ENCODE measurements around the gene EPO.
"Not testable (repeated sequence)": the region's sequence is repeated elsewhere in the genome, so short reads cannot be mapped to it uniquely, and the experiment has no call there.

The EPO gene

DNA sequence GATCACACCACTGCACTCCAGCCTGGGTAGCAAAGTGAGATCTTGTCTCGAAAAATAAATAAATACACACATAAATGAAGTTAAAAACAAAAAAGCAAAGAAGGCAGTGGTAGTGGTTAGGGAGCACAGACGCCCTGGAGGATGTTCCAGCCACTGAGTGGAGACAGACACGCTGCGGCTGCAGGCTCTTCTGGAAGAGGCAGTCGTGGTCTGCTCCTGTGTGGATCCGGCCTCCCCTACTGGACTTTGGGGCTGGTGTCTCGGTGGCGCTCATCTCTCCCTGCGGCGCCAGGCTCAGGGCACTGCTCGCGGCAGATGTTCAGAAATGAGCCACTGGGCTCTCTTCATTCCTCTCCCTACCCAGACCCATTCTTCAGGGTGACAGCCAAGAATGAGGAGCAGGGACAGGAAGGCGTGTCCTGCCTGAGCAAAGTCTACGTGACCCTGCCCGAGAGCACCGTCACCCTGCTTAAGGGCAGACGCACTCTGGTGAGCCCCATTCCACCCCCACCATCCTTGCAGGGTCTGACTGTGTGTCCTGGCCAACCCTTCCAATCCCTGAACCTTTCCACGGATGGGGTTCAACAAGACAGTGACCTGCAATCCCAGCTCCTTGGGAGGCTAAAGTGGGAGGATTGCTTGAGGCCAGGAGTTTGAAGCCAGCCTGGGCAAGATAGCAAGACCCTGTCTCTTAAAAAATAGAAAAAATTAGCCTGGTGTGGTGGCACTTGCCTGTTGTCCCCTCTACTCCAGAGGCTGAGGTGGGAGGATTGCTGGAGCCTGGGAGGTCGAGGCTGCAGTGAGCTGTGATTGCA is 39.3 kb downstream of the EPO start:
- TF ChIP-seq, protein P1, sequence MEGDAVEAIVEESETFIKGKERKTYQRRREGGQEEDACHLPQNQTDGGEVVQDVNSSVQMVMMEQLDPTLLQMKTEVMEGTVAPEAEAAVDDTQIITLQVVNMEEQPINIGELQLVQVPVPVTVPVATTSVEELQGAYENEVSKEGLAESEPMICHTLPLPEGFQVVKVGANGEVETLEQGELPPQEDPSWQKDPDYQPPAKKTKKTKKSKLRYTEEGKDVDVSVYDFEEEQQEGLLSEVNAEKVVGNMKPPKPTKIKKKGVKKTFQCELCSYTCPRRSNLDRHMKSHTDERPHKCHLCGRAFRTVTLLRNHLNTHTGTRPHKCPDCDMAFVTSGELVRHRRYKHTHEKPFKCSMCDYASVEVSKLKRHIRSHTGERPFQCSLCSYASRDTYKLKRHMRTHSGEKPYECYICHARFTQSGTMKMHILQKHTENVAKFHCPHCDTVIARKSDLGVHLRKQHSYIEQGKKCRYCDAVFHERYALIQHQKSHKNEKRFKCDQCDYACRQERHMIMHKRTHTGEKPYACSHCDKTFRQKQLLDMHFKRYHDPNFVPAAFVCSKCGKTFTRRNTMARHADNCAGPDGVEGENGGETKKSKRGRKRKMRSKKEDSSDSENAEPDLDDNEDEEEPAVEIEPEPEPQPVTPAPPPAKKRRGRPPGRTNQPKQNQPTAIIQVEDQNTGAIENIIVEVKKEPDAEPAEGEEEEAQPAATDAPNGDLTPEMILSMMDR (IDR thresholded peaks at IDR 0.05; ENCODE audit: low read length) = no peak
- TF ChIP-seq EZH2phosphoT487 (IDR thresholded peaks at IDR 0.05; ENCODE audit: low read length) (no peak), EZH2 (optimal IDR thresholded peaks at IDR 0.05; ENCODE audit: low read depth, low read length) (no peak)
- Histone ChIP-seq H3K9me2 (replicated peaks; ENCODE audit: insufficient read depth, low read length) (no peaks in the 10 kb centered on the region), H3K27me3 (replicated peaks; ENCODE audit: insufficient read depth, low read length) (peaks cover 86% of the 10 kb centered on the region), H3K4me2 (ENCODE audit: low read depth, low read length) (no peak overlapping the region), H3K36me3 (replicated peaks; ENCODE audit: insufficient read depth, low read length) (no peaks in the 10 kb centered on the region), H3K4me1 (ENCODE audit: low read length) (no peaks in the 10 kb centered on the region), H2AFZ (ENCODE audit: low read length) (no peak overlapping the region), H3K4me3 (ENCODE audit: low read length) (no peak overlapping the region), H4K20me1 (ENCODE audit: insufficient read depth, low read length) (no peaks in the 10 kb centered on the region), H3F3A (ENCODE audit: insufficient read depth, low read length) (no peaks in the 10 kb centered on the region), H3K27ac (ENCODE audit: low read length) (no peak overlapping the region), H3K9me3 (replicated peaks; ENCODE audit: insufficient read depth, low read length) (no peaks in the 10 kb centered on the region), H3K79me2 (ENCODE audit: low read length) (no peaks in the 10 kb centered on the region), H3K9ac (ENCODE audit: low read length) (no peak overlapping the region)
- no peak for DNase-seq

DNA sequence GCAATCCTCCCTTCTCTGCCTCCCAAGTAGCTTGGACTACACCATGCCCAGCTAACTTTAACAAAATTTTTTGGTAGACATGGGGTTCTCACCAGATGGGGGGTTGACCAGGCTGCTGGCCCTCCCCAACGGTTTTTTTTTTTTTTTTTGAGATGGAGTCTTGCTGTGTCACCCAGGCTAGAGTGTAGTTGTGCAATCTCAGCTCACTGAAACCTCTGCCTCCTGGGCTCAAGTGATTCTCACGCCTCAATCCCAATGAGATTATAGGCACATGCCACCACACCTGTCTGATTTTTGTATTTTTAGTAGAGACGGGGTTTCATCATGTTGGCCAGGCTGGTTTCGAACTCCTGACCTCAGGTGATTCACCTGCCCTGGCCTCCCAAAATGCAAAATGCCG is 42.6 kb downstream of the EPO start:
- not testable (repeated sequence) for H4K20me1 ChIP-seq (ENCODE audit: insufficient read depth, low read length); H3K9ac ChIP-seq (ENCODE audit: low read length); DNase-seq; H3K9me2 ChIP-seq (replicated peaks; ENCODE audit: insufficient read depth, low read length); H3F3A ChIP-seq (ENCODE audit: insufficient read depth, low read length); H3K4me3 ChIP-seq (ENCODE audit: low read length); H3K79me2 ChIP-seq (ENCODE audit: low read length); H3K4me2 ChIP-seq (ENCODE audit: low read depth, low read length); H3K27ac ChIP-seq (ENCODE audit: low read length); H2AFZ ChIP-seq (ENCODE audit: low read length); H3K36me3 ChIP-seq (replicated peaks; ENCODE audit: insufficient read depth, low read length); H3K4me1 ChIP-seq (ENCODE audit: low read length); H3K9me3 ChIP-seq (replicated peaks; ENCODE audit: insufficient read depth, low read length)
- peaks cover 90% of the 10 kb centered on the region for H3K27me3 ChIP-seq (replicated peaks; ENCODE audit: insufficient read depth, low read length)

DNA sequence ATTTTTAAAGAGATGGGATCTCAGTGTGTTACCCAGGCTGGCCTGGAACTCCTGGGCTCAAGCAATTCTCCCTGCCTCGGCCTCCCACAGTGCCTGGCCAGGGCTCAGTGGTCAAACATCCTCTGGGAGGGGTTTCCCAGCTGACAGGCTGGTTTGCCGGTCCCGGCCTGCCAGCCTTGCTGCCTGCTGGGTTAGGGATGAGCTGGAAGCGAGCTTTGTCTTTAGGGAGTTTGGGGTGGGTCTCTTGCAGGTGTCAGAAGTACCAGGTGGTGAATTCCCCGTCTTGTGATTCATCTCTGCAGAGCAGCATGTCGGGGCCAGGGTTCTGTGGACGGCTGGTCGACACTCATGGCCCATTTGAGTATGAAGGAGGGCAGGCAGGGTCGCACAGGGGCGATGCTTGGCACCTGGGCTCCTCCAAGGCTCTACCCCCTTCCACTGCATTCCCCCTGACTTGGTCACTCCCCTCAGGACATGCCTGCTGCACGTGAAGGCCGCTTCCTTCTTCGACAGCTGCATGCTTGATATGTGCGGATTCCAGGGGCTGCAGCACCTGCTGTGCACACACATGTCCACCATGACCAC is 43.4 kb downstream of the EPO start:
- Histone ChIP-seq H3K79me2 (ENCODE audit: low read length) (no peaks in the 10 kb centered on the region), H3K4me2 (ENCODE audit: low read depth, low read length) (no peak overlapping the region), H3K9ac (ENCODE audit: low read length) (no peak overlapping the region), H3K4me3 (ENCODE audit: low read length) (no peak overlapping the region), H2AFZ (ENCODE audit: low read length) (no peak overlapping the region), H3K36me3 (replicated peaks; ENCODE audit: insufficient read depth, low read length) (no peaks in the 10 kb centered on the region), H3F3A (ENCODE audit: insufficient read depth, low read length) (no peaks in the 10 kb centered on the region), H3K27me3 (replicated peaks; ENCODE audit: insufficient read depth, low read length) (peaks cover 91% of the 10 kb centered on the region), H4K20me1 (ENCODE audit: insufficient read depth, low read length) (no peaks in the 10 kb centered on the region), H3K27ac (ENCODE audit: low read length) (no peak overlapping the region), H3K4me1 (ENCODE audit: low read length) (no peaks in the 10 kb centered on the region), H3K9me3 (replicated peaks; ENCODE audit: insufficient read depth, low read length) (no peaks in the 10 kb centered on the region), H3K9me2 (replicated peaks; ENCODE audit: insufficient read depth, low read length) (no peaks in the 10 kb centered on the region)
- TF ChIP-seq, protein P1 (IDR thresholded peaks at IDR 0.05; ENCODE audit: low read length) = no peak
- no peak for TF ChIP-seq EZH2 (optimal IDR thresholded peaks at IDR 0.05; ENCODE audit: low read depth, low read length)
- no peak for TF ChIP-seq EZH2phosphoT487 (IDR thresholded peaks at IDR 0.05; ENCODE audit: low read length)
- DNase-seq = no peak

DNA sequence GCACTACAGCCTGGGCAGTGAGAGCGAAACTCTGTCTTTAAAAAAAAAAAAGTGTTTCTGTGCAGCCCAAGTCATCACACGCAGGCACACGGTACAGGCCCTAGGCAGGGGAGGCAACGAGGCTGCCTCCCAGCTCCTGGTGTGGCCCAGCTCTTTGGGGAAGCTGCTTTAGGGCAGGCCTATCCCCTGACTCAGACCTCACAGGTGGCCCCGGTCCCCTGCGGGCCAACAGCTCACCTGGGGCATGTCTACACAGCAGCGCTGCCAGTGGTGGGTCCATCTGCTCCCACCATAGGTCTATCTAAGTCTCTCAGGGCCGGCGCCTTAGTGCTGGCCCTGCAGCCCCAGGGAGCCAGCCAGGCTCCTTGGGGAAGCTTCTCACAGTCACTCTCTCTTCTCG is 44.6 kb downstream of the EPO start:
- no peak overlapping the region for H3K9ac ChIP-seq (ENCODE audit: low read length)
- H3K27me3 ChIP-seq (replicated peaks; ENCODE audit: insufficient read depth, low read length) = peaks cover 91% of the 10 kb centered on the region
- no peak overlapping the region for H3K4me3 ChIP-seq (ENCODE audit: low read length)
- no peaks in the 10 kb centered on the region for H3K79me2 ChIP-seq (ENCODE audit: low read length)
- no peak for DNase-seq
- H3K27ac ChIP-seq (ENCODE audit: low read length) = no peak overlapping the region
- H3K4me2 ChIP-seq (ENCODE audit: low read depth, low read length) = no peak overlapping the region
- no peaks in the 10 kb centered on the region for H3K9me3 ChIP-seq (replicated peaks; ENCODE audit: insufficient read depth, low read length)
- no peaks in the 10 kb centered on the region for H3K4me1 ChIP-seq (ENCODE audit: low read length)
- TF ChIP-seq EZH2phosphoT487 (IDR thresholded peaks at IDR 0.05; ENCODE audit: low read length) (no peak), EZH2 (optimal IDR thresholded peaks at IDR 0.05; ENCODE audit: low read depth, low read length) (no peak)
- TF ChIP-seq, protein P1 (IDR thresholded peaks at IDR 0.05; ENCODE audit: low read length) = no peak
- no peaks in the 10 kb centered on the region for H3K9me2 ChIP-seq (replicated peaks; ENCODE audit: insufficient read depth, low read length)
- H3F3A ChIP-seq (ENCODE audit: insufficient read depth, low read length) = no peaks in the 10 kb centered on the region
- no peaks in the 10 kb centered on the region for H4K20me1 ChIP-seq (ENCODE audit: insufficient read depth, low read length)
- no peaks in the 10 kb centered on the region for H3K36me3 ChIP-seq (replicated peaks; ENCODE audit: insufficient read depth, low read length)
- H2AFZ ChIP-seq (ENCODE audit: low read length) = no peak overlapping the region
